HepG2 (cell line): ENCODE measurements around the gene OTOP3. TPM values are rescaled to one million over a fixed set of nuclear protein-coding genes. Genes with fewer than 3 reads are reported as not detected.

Experiments used
- ATRX ChIP-seq: sonication (generic); formaldehyde crosslinking; IDR thresholded peaks from 2 replicates; pipeline ENCODE4 v1.4.0; 2020; ENCODE audit warnings: missing genetic modification reagents, borderline replicate concordance
- FOXP1 ChIP-seq, 2 experiments: fragments of 450-650 bp in 1 of 2; IDR thresholded peaks; 2 replicates each; pipeline ENCODE4 v1.6.1; 2017 to 2018; ENCODE audit warnings: antibody characterized with exemption in 1 of 2
- GABPB1 ChIP-seq: IDR thresholded peaks from 2 replicates; pipeline ENCODE4 v1.6.1; 2016; ENCODE audit warnings: mild to moderate bottlenecking, missing genetic modification reagents, moderate library complexity, missing compliant biosample characterization
- HNF4A ChIP-seq: sonication (generic); formaldehyde crosslinking; IDR thresholded peaks from 2 replicates; pipeline ENCODE4 v1.4.0; 2020; ENCODE audit warnings: missing genetic modification reagents
- ISL2 ChIP-seq: sonication (generic); formaldehyde crosslinking; IDR thresholded peaks from 2 replicates; pipeline ENCODE4 v1.5.0; 2020; ENCODE audit warnings: missing genetic modification reagents
- KDM3A ChIP-seq: IDR thresholded peaks from 2 replicates; pipeline ENCODE4 v1.6.1; 2018; ENCODE audit warnings: low read depth, missing compliant biosample characterization
- MTF2 ChIP-seq: sonication (generic); formaldehyde crosslinking; IDR thresholded peaks from 2 replicates; pipeline ENCODE4 v1.5.0; 2020; ENCODE audit warnings: missing genetic modification reagents, borderline replicate concordance
- NCOR1 ChIP-seq: fragments of 200-600 bp; sonication (generic); IDR thresholded peaks from 2 replicates; pipeline ENCODE4 v1.7.0; 2017; ENCODE audit warnings: antibody characterized with exemption, low read length, borderline replicate concordance
- RFX3 ChIP-seq: IDR thresholded peaks from 2 replicates; pipeline ENCODE4 v1.6.1; 2016; ENCODE audit warnings: missing biosample characterization, missing genetic modification reagents
- SALL2 ChIP-seq: sonication (generic); formaldehyde crosslinking; IDR thresholded peaks from 2 replicates; pipeline ENCODE4 v1.8.1; 2023; ENCODE audit warnings: mild to moderate bottlenecking, missing genetic modification reagents, inconsistent platforms
- STAT5B ChIP-seq: sonication (generic); formaldehyde crosslinking; IDR thresholded peaks from 2 replicates; pipeline ENCODE4 v1.4.0; 2020; ENCODE audit warnings: missing genetic modification reagents
- ZNF577 ChIP-seq: sonication (generic); formaldehyde crosslinking; IDR thresholded peaks from 2 replicates; pipeline ENCODE4 v1.4.0; 2020; ENCODE audit warnings: mild to moderate bottlenecking, low read depth, missing genetic modification reagents, borderline replicate concordance
- ZNF713 ChIP-seq: sonication (generic); formaldehyde crosslinking; IDR thresholded peaks from 2 replicates; pipeline ENCODE4 v1.4.0; 2020; ENCODE audit warnings: mild to moderate bottlenecking, missing genetic modification reagents
- ZNF883 ChIP-seq: sonication (generic); formaldehyde crosslinking; IDR thresholded peaks from 2 replicates; pipeline ENCODE4 v1.5.1; 2020; ENCODE audit warnings: mild to moderate bottlenecking, missing genetic modification reagents; ENCODE audit errors: not compliant biosample characterization
- ZSCAN21 ChIP-seq: sonication (generic); formaldehyde crosslinking; IDR thresholded peaks from 2 replicates; pipeline ENCODE4 v1.8.0; 2022; ENCODE audit warnings: mild to moderate bottlenecking, missing genetic modification reagents, moderate library complexity, borderline replicate concordance
- polyA plus RNA-seq, 8 experiments: library from polyadenylated mRNA; depleted of rRNA in 3 of 8; stranded (reverse) in 7 of 8; unstranded in 1 of 8; fragments of >200 nt; fragmentation: Illumina TruSeq in 4 of 8; extraction: Trizol in 4 of 8; gene quantifications; 2 replicates each; pipeline versions ENCODE4 v1.2.1 to v1.2.3, GENCODE V29; 2011 to 2016; ENCODE audit warnings: low read depth in 4 of 8, missing spikeins in 1 of 8, mixed read lengths in 1 of 8; ENCODE audit not compliant: insufficient read depth in 1 of 8
- total RNA-seq, 5 experiments: library from RNA; depleted of rRNA; stranded (reverse); fragments of >200 nt; fragmentation: Illumina TruSeq; extraction: Trizol; gene quantifications; 2 replicates each; pipeline ENCODE4 v1.2.3, GENCODE V29; 2016; ENCODE audit warnings: low read depth in 1 of 5
- TF ChIP-seq, protein P1 (sequence below): sonication (generic); formaldehyde crosslinking; IDR thresholded peaks from 2 replicates; pipeline ENCODE4 v1.8.0; 2022; ENCODE audit warnings: mild to moderate bottlenecking, missing genetic modification reagents, moderate library complexity
- TF ChIP-seq, protein P2 (sequence below): sonication (generic); formaldehyde crosslinking; IDR thresholded peaks from 2 replicates; pipeline ENCODE4 v1.4.0; 2020; ENCODE audit warnings: missing genetic modification reagents, borderline replicate concordance
- TF ChIP-seq, protein P3 (sequence below): sonication (generic); formaldehyde crosslinking; IDR thresholded peaks from 2 replicates; pipeline ENCODE4 v1.4.0; 2020; ENCODE audit warnings: missing genetic modification reagents
- TF ChIP-seq, protein P4 (sequence below): sonication (generic); formaldehyde crosslinking; IDR thresholded peaks from 2 replicates; pipeline ENCODE4 v1.5.1; 2020; ENCODE audit warnings: mild to moderate bottlenecking, missing genetic modification reagents, borderline replicate concordance
- TF ChIP-seq, protein P5 (sequence below): sonication (generic); formaldehyde crosslinking; conservative IDR thresholded peaks from 2 replicates; pipeline ENCODE4 v1.4.0; 2020; ENCODE audit warnings: missing genetic modification reagents

Gene OTOP3
- total and polyA plus RNA-seq, 2 of the 13 experiments (the other 11 are each of a cell fraction or from before 2014, with no cell fraction given), result not detected

DNA sequence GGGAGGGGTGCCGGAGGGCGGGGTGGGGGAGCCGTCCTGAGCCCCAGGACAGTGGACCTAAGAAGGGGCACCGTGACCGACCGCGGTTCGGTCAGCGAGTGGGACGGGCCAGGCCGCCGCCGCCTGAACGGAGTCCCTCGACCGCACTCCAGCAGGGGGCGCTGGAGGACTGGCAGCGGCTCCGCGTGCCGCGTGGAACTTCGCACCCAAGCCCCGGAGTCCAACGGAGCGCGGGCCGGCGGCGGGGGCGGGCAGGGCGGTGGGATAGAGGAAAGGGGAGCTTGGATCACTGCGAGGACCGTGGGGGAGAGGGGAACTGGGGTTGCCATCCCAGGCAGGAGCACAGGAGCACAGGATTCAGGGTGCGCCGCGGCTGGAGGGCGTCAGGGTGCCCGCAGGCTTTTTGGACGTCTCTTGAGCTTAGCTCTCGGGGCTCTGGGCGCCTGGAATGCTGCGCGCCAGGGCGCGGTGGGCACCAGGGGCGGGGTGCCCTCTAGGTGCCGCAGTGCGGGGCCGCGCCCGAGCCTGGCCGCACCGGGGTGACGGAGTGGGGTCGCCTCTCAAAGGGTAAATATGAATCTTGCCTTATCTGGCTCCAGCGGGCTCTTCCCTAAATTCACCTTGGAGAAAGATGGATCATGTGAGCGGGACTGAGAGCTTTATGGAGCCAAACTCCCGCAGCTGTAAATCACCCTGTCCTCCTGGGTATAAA lies 12.0 kb upstream of the OTOP3 start (continued):
- TF ChIP-seq, protein P1, sequence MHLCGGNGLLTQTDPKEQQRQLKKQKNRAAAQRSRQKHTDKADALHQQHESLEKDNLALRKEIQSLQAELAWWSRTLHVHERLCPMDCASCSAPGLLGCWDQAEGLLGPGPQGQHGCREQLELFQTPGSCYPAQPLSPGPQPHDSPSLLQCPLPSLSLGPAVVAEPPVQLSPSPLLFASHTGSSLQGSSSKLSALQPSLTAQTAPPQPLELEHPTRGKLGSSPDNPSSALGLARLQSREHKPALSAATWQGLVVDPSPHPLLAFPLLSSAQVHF (CRISPR knock-in tag), result peak; percentile 70
- no peak for TF ChIP-seq FOXP1 (IDR thresholded peaks at IDR 0.05)
- no peak for TF ChIP-seq FOXP1 (CRISPR knock-in tag; IDR thresholded peaks at IDR 0.05)
- TF ChIP-seq KDM3A (CRISPR knock-in tag), result peak; percentile 88
- peak; percentile 64 for TF ChIP-seq HNF4A
- TF ChIP-seq ISL2 (CRISPR knock-in tag), result no peak; the same call in 1 of the 2 replicates
- TF ChIP-seq MTF2 (CRISPR knock-in tag), result peak; percentile 96; the same call in 1 of the 2 replicates
- TF ChIP-seq STAT5B, result no peak
- peak; percentile 67; the same call in 1 of the 2 replicates for TF ChIP-seq GABPB1 (CRISPR knock-in tag)
- peak; percentile 77 for TF ChIP-seq ZNF883
- TF ChIP-seq ATRX (CRISPR knock-in tag), result no peak
- TF ChIP-seq, protein P2, sequence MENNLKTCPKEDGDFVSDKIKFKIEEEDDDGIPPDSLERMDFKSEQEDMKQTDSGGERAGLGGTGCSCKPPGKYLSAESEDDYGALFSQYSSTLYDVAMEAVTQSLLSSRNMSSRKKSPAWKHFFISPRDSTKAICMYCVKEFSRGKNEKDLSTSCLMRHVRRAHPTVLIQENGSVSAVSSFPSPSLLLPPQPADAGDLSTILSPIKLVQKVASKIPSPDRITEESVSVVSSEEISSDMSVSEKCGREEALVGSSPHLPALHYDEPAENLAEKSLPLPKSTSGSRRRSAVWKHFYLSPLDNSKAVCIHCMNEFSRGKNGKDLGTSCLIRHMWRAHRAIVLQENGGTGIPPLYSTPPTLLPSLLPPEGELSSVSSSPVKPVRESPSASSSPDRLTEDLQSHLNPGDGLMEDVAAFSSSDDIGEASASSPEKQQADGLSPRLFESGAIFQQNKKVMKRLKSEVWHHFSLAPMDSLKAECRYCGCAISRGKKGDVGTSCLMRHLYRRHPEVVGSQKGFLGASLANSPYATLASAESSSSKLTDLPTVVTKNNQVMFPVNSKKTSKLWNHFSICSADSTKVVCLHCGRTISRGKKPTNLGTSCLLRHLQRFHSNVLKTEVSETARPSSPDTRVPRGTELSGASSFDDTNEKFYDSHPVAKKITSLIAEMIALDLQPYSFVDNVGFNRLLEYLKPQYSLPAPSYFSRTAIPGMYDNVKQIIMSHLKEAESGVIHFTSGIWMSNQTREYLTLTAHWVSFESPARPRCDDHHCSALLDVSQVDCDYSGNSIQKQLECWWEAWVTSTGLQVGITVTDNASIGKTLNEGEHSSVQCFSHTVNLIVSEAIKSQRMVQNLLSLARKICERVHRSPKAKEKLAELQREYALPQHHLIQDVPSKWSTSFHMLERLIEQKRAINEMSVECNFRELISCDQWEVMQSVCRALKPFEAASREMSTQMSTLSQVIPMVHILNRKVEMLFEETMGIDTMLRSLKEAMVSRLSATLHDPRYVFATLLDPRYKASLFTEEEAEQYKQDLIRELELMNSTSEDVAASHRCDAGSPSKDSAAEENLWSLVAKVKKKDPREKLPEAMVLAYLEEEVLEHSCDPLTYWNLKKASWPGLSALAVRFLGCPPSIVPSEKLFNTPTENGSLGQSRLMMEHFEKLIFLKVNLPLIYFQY (CRISPR knock-in tag), result peak; percentile 86; the same call in 1 of the 2 replicates
- TF ChIP-seq ZSCAN21 (CRISPR knock-in tag), result peak; percentile 83; the same call in 1 of the 2 replicates
- no peak for TF ChIP-seq RFX3 (CRISPR knock-in tag)
- TF ChIP-seq NCOR1, result no peak
- TF ChIP-seq, protein P3, sequence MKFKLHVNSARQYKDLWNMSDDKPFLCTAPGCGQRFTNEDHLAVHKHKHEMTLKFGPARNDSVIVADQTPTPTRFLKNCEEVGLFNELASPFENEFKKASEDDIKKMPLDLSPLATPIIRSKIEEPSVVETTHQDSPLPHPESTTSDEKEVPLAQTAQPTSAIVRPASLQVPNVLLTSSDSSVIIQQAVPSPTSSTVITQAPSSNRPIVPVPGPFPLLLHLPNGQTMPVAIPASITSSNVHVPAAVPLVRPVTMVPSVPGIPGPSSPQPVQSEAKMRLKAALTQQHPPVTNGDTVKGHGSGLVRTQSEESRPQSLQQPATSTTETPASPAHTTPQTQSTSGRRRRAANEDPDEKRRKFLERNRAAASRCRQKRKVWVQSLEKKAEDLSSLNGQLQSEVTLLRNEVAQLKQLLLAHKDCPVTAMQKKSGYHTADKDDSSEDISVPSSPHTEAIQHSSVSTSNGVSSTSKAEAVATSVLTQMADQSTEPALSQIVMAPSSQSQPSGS (CRISPR knock-in tag), result no peak
- no peak for TF ChIP-seq ZNF713 (CRISPR knock-in tag)
- TF ChIP-seq, protein P4, sequence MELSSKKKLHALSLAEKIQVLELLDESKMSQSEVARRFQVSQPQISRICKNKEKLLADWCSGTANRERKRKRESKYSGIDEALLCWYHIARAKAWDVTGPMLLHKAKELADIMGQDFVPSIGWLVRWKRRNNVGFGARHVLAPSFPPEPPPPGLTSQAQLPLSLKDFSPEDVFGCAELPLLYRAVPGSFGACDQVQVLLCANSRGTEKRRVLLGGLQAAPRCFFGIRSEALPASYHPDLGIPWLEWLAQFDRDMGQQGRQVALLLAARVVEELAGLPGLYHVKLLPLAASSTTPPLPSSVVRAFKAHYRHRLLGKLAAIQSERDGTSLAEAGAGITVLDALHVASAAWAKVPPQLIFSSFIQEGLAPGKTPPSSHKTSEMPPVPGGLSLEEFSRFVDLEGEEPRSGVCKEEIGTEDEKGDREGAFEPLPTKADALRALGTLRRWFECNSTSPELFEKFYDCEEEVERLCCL (CRISPR knock-in tag), result no peak
- no peak for TF ChIP-seq ZNF577 (CRISPR knock-in tag)
- TF ChIP-seq, protein P5, sequence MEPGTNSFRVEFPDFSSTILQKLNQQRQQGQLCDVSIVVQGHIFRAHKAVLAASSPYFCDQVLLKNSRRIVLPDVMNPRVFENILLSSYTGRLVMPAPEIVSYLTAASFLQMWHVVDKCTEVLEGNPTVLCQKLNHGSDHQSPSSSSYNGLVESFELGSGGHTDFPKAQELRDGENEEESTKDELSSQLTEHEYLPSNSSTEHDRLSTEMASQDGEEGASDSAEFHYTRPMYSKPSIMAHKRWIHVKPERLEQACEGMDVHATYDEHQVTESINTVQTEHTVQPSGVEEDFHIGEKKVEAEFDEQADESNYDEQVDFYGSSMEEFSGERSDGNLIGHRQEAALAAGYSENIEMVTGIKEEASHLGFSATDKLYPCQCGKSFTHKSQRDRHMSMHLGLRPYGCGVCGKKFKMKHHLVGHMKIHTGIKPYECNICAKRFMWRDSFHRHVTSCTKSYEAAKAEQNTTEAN (CRISPR knock-in tag), result 0 out of 2 replicates have a peak, but pooled peaks have one; percentile 36
- TF ChIP-seq SALL2 (CRISPR knock-in tag), result no peak
